Smooth muscle cell (in vitro differentiated cells): ENCODE data around the gene ISOC1. TPM values are rescaled to one million over a fixed set of nuclear protein-coding genes. Genes with fewer than 3 reads are reported as not detected.

Experiments
- DNase-seq: peaks from one replicate; lab custom pipeline; 2025; ENCODE audit not compliant: unreplicated experiment; lab: John Stamatoyannopoulos, UW
- H2AFZ ChIP-seq: fragments of 200-600 bp; sonication (generic); 2 replicates; pipeline ENCODE4 v1.6.0; 2016; ENCODE audit warnings: antibody characterized with exemption, low read depth, mild to moderate bottlenecking
- H3F3A ChIP-seq: fragments of 200-600 bp; sonication (generic); 2 replicates; pipeline ENCODE4 v1.6.0; 2017; ENCODE audit warnings: antibody characterized with exemption, low read depth
- H3K27ac ChIP-seq: fragments of 200-600 bp; sonication (generic); 2 replicates; pipeline ENCODE4 v1.5.1; 2016; ENCODE audit warnings: low read depth, mild to moderate bottlenecking
- H3K27me3 ChIP-seq: fragments of 200-600 bp; sonication (generic); 2 replicates; pipeline ENCODE4 v1.6.1; 2016; ENCODE audit warnings: low read depth, mild to moderate bottlenecking
- H3K36me3 ChIP-seq: fragments of 200-600 bp; sonication (generic); 2 replicates; pipeline ENCODE4 v1.5.1; 2016; ENCODE audit warnings: low read depth
- H3K4me1 ChIP-seq: fragments of 200-600 bp; sonication (generic); 2 replicates; pipeline ENCODE4 v1.5.1; 2016; ENCODE audit warnings: low read depth
- H3K4me2 ChIP-seq: fragments of 200-600 bp; sonication (generic); 2 replicates; pipeline ENCODE4 v1.6.0; 2016; ENCODE audit warnings: mild to moderate bottlenecking
- H3K4me3 ChIP-seq: fragments of 200-600 bp; sonication (generic); 2 replicates; pipeline ENCODE4 v1.5.1; 2016; ENCODE audit warnings: mild to moderate bottlenecking
- H3K79me2 ChIP-seq: fragments of 200-600 bp; sonication (generic); 2 replicates; pipeline ENCODE4 v1.6.0; 2016; ENCODE audit warnings: low read depth, mild to moderate bottlenecking
- H3K9ac ChIP-seq: fragments of 200-600 bp; sonication (generic); 2 replicates; pipeline ENCODE4 v1.6.0; 2016; ENCODE audit warnings: low read depth
- H3K9me3 ChIP-seq: fragments of 200-600 bp; sonication (generic); replicated peaks from 2 replicates; pipeline ENCODE4 v1.5.1; 2016; ENCODE audit warnings: low read depth
- H4K20me1 ChIP-seq: fragments of 200-600 bp; sonication (generic); 2 replicates; pipeline ENCODE4 v1.6.0; 2016; ENCODE audit warnings: low read depth
- CTCF ChIP-seq: fragments of 200-600 bp; sonication (generic); IDR thresholded peaks from 2 replicates; pipeline ENCODE4 v1.5.1; 2017; ENCODE audit warnings: borderline replicate concordance, mild to moderate bottlenecking, antibody characterized with exemption; ENCODE audit not compliant: insufficient read depth, poor library complexity, severe bottlenecking
- WGBS: methylation state at CpG from one replicate; pipeline ENCODE4 v1.1.7; 2016; ENCODE audit warnings: low lambda C conversion rate; 5-methylcytosine and 5-hydroxymethylcytosine counted together
- polyA plus RNA-seq: library from polyadenylated mRNA; unstranded; fragments of >200 nt; fragmentation: Nextera tagmentation; extraction: Ambion mirVana; gene quantifications from 2 replicates; pipeline ENCODE4 v1.2.1, GENCODE V29; 2016
- total RNA-seq: library from RNA; depleted of rRNA; stranded (reverse); fragments of >200 nt; gene quantifications from 2 replicates; pipeline ENCODE4 v1.2.3, GENCODE V29; 2014

Gene ISOC1
- total and polyA plus RNA-seq, 2 experiments from 2014 or later = 15.3 to 16.2 TPM

DNA sequence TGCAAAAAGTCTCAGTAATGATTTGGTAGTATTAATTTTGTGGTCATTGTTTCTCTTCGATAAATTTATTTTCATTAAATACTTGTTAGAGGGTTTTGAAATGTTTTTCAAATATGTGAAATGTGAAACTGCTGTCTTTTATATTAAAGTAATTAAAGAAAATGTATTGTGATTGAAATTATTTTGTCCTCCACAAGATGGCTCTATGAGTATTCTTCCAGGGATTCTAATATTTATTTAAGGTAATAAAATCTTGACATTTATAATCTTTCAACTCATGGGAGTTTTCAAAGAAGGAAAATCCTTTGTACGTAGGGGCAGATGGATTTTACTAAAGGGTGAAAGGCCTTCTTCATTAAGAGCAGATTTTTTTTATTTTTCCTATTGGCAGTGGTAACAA lies 19.3 kb downstream of the ISOC1 start:
- H3K4me1 ChIP-seq = no peaks in the 10 kb centered on the region
- H3K36me3 ChIP-seq = no peaks in the 10 kb centered on the region
- H4K20me1 ChIP-seq = no peaks in the 10 kb centered on the region
- no peaks in the 10 kb centered on the region for H3K27me3 ChIP-seq
- H3K4me2 ChIP-seq = no peak overlapping the region
- H3F3A ChIP-seq = no peaks in the 10 kb centered on the region
- H3K9ac ChIP-seq = no peak overlapping the region
- H2AFZ ChIP-seq = no peak overlapping the region
- no peak overlapping the region for H3K4me3 ChIP-seq
- no peaks in the 10 kb centered on the region for H3K79me2 ChIP-seq
- no peak for DNase-seq
- no peak overlapping the region for H3K27ac ChIP-seq
- TF ChIP-seq CTCF = no peak
- WGBS = 76% methylated on average over 2 of the region's 2 CpGs
- H3K9me3 ChIP-seq = no peaks in the 10 kb centered on the region

DNA sequence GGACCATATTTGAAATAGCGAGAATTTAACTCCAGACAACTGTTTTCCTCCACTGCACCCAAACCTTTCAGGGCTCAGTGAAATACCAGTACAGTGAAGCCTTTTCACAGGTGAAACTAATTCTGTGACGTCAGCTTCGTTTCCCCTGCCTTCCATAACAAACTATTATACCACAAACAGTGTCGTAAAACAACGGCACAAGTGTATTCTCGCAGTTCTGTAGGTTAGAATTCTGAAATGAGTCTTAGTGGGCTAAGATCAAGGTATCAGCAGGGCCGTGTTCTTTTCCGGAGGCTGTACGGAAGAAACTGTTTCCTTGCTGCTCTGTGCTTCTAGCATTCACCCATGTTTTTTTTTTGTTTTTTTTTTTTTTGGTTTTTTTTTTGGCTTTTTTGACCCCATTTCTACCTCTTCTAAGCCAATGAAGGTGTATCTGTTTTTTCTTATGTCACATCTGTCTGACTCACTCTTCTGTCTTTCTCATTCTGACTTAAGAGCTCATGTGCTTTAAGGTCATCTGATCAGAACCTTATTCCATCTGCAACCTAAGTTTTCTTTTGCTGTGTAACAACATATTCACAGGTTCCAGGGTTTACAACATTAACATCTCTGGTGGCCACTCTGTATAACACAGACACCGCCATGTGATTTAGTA lies 20.1 kb downstream of the ISOC1 start:
- Histone ChIP-seq H3K4me1 (no peaks in the 10 kb centered on the region), H3K27me3 (no peaks in the 10 kb centered on the region), H3K4me3 (no peak overlapping the region), H4K20me1 (no peaks in the 10 kb centered on the region), H3F3A (no peaks in the 10 kb centered on the region), H3K27ac (no peak overlapping the region), H3K79me2 (no peaks in the 10 kb centered on the region), H3K36me3 (no peaks in the 10 kb centered on the region), H3K9me3 (no peaks in the 10 kb centered on the region), H3K9ac (no peak overlapping the region), H3K4me2 (no peak overlapping the region), H2AFZ (no peak overlapping the region)
- no peak for TF ChIP-seq CTCF
- DNase-seq = no peak
- 94% methylated on average over 10 of the region's 10 CpGs for WGBS

- Histone ChIP-seq H3F3A (no peaks in the 10 kb centered on the region), H3K79me2 (no peaks in the 10 kb centered on the region), H3K4me2 (no peak overlapping the region), H3K27me3 (no peaks in the 10 kb centered on the region), H3K27ac (no peak overlapping the region), H4K20me1 (no peaks in the 10 kb centered on the region), H3K4me3 (no peak overlapping the region), H3K36me3 (no peaks in the 10 kb centered on the region), H3K9me3 (no peaks in the 10 kb centered on the region), H3K9ac (no peak overlapping the region), H3K4me1 (no peaks in the 10 kb centered on the region), H2AFZ (no peak overlapping the region)
- 90% methylated on average over 2 of the region's 2 CpGs for WGBS
- TF ChIP-seq CTCF = no peak
- no peak for DNase-seq
Measured at GRCh38 chr5:129115680-129116079, 21.1 kb downstream of the ISOC1 start.

GRCh38 chr5:129116797-129117196 lies 22.2 kb downstream of the ISOC1 start:
- no peaks in the 10 kb centered on the region for H3K36me3 ChIP-seq
- no peak overlapping the region for H3K27ac ChIP-seq
- H2AFZ ChIP-seq = no peak overlapping the region
- H3F3A ChIP-seq = no peaks in the 10 kb centered on the region
- H3K79me2 ChIP-seq = no peaks in the 10 kb centered on the region
- WGBS = 99% methylated on average over 3 of the region's 3 CpGs
- no peaks in the 10 kb centered on the region for H4K20me1 ChIP-seq
- no peak for DNase-seq
- no peak overlapping the region for H3K4me3 ChIP-seq
- no peak overlapping the region for H3K9ac ChIP-seq
- H3K4me1 ChIP-seq = no peaks in the 10 kb centered on the region
- TF ChIP-seq CTCF = no peak
- H3K9me3 ChIP-seq = no peaks in the 10 kb centered on the region
- H3K4me2 ChIP-seq = no peak overlapping the region
- no peaks in the 10 kb centered on the region for H3K27me3 ChIP-seq
